Heart left ventricle (tissue), 16 donors: ENCODE data around the gene MAGEA8. TPM values are rescaled to one million over a fixed set of nuclear protein-coding genes. Genes with fewer than 3 reads are reported as not detected.
"Not testable (repeated sequence)": the region's sequence is repeated elsewhere in the genome, so short reads cannot be mapped to it uniquely, and the experiment has no call there.

Experiments
- ATAC-seq, 4 donors: fragments of 200-7000 bp; cut with Tn5 transposase; one replicate each; pipeline ENCODE4 v1.9.1; 2020 to 2022; ENCODE audit warnings: moderate library complexity in 4 of 4, mild to moderate bottlenecking in 3 of 4, moderate number of reproducible peaks in 1 of 4
- DNase-seq, 5 donors: peaks; one replicate each; pipeline ENCODE4 v3.0.0-alpha.2; 2020
- H3K27ac ChIP-seq, 12 donors: fragments of 200-600 bp; sonication (generic) in 4 of 12; one replicate each; pipeline versions ENCODE4 v1.5.0 to v1.8.0; 2016 to 2022; ENCODE audit warnings: mild to moderate bottlenecking in 2 of 12
- H3K27me3 ChIP-seq, 9 donors: fragments of 200-600 bp; sonication (generic) in 2 of 9; one replicate each; pipeline versions ENCODE4 v1.5.1 to v1.8.0; 2016 to 2022; ENCODE audit warnings: mild to moderate bottlenecking in 3 of 9
- H3K36me3 ChIP-seq, 9 donors: fragments of 200-600 bp; sonication (generic) in 2 of 9; one replicate each; pipeline versions ENCODE4 v1.5.0 to v1.8.0; 2018 to 2022; ENCODE audit warnings: mild to moderate bottlenecking in 2 of 9
- H3K4me1 ChIP-seq, 12 donors: fragments of 200-600 bp; sonication (generic) in 4 of 12; one replicate each; pipeline versions ENCODE4 v1.5.0 to v1.8.0; 2016 to 2022; ENCODE audit warnings: mild to moderate bottlenecking in 3 of 12
- H3K4me3 ChIP-seq, 12 donors: fragments of 200-600 bp; sonication (generic) in 4 of 12; one replicate each; pipeline versions ENCODE4 v1.5.0 to v1.8.0; 2017 to 2022; ENCODE audit warnings: mild to moderate bottlenecking in 9 of 12, moderate library complexity in 4 of 12
- H3K9me3 ChIP-seq, 12 donors: fragments of 200-600 bp; sonication (generic) in 4 of 12; one replicate each; pipeline versions ENCODE4 v1.5.0 to v1.8.0; 2016 to 2022; ENCODE audit warnings: mild to moderate bottlenecking in 1 of 12
- WGBS, 4 donors: extraction: QIAGEN DNeasy Blood & Tissue Kit in 2 of 4; methylation state at CpG; one replicate each; pipeline versions ENCODE4 v1.1.5 to v1.1.7; 2013 to 2018; 5-methylcytosine and 5-hydroxymethylcytosine counted together
- intact Hi-C, 10 donors: fragments of 100-400 bp; cut with DNase I; formaldehyde crosslinking; loops; one replicate each; pipeline versions ENCODE4 v1.11.1 to v1.14.2; 2022
- polyA plus RNA-seq, 2 donors: library from polyadenylated mRNA; stranded (reverse); fragments of 200-250 nt; gene quantifications; one replicate each; pipeline ENCODE4 v1.2.3, GENCODE V29; 2013
- total RNA-seq, 9 donors: library from RNA; depleted of rRNA in 2 of 9; stranded (reverse); fragments of >200 nt in 2 of 9; fragmentation: NEBNext Ultra II Directional in 3 of 9; extraction: Animal tissue kit (Norgen Biotek cat#: 25700) in 3 of 9; gene quantifications; one replicate each; pipeline versions ENCODE4 v1.1.0 to v1.2.4, GENCODE V29; 2016 to 2023
- donor health status: ischemic (EF 13 %, LVEDD 7.1; RV severe dilation, severe dysfunction).
- donor health status: healthy with polysubstance abuse.
- donor health status: DM: no; HTN: yes; CAD: no.
- donor health status: DM: no; HTN: no; CAD: no.
- donor health status: ischemic (EF 25% LVEDD 6.9; RV normal size, moderate dysfunction).
- donor health status: ischemic (EF 25% LVEDD 5.7; RV mildly dilated, moderate dysfunction).
- donor health status: healthy.
- donor health status: DM: yes; HTN: yes; CAD: no.
- donor health status: ischemic (EF 35%, LVEDD 5.7; RV mildly dilated, moderate dysfunction).
- donor health status: nonischemic (EF 11% LVEDD 7.7; RV severe dilation, severe dysfunction).
- donor health status: DM: yes; HTN: yes; CAD: no.
- donor health status: PGD.
- donor health status: ischemic (EF 29% LVEDD 5.4; RV normal size, mild dysfunction).
- donor health status: nonischemic (EF 23%, LVEDD 6.1; RV moderate dilation, normal function).

Gene MAGEA8
- total and polyA plus RNA-seq, 11 donors, result not detected

- ATAC-seq, H3K4me1 ChIP-seq, H3K36me3 ChIP-seq, H3K27ac ChIP-seq, intact Hi-C loops, H3K4me3 ChIP-seq, DNase-seq, H3K27me3 ChIP-seq, H3K9me3 ChIP-seq: not testable (repeated sequence)
- 30 to 94% (median 90%) methylated on average over 2 of the region's 2 CpGs for WGBS, 4 donors
Measured at GRCh38 chrX:149932150-149932549, 51.2 kb downstream of the MAGEA8 start.

GRCh38 chrX:149932970-149933369 is 52.0 kb downstream of the MAGEA8 start:
- H3K27me3 ChIP-seq, H3K4me1 ChIP-seq, ATAC-seq, H3K9me3 ChIP-seq, intact Hi-C loops, DNase-seq, H3K27ac ChIP-seq, H3K4me3 ChIP-seq, H3K36me3 ChIP-seq: not testable (repeated sequence)
- WGBS, 4 donors, result 82 to 100% (median 95%) methylated on average over 1 of the region's 5 CpGs; no CpG with 5 or more reads in 1 of the 4 donors

- ATAC-seq, H3K27ac ChIP-seq, H3K27me3 ChIP-seq, H3K4me3 ChIP-seq, H3K36me3 ChIP-seq, H3K4me1 ChIP-seq, H3K9me3 ChIP-seq, DNase-seq, intact Hi-C loops: not testable (repeated sequence)
- WGBS, 4 donors, result 70 to 90% (median 79%) methylated on average over 8 to 17 of the region's 21 CpGs
Measured at GRCh38 chrX:149933547-149933946, 52.6 kb downstream of the MAGEA8 start.

Other genes with a start within 250 kb of the MAGEA8 start
- gene TMEM185A, start 249.4 kb upstream of the MAGEA8 start, total RNA-seq, result 10 to 100 TPM; 25.9 to 39.2 (median 33.9) TPM
- 10 to 100 TPM; 17.6 to 18.1 TPM for gene TMEM185A, start 249.4 kb upstream of the MAGEA8 start, polyA plus RNA-seq
- not detected for gene MAGEA11, start 169.1 kb upstream of the MAGEA8 start, total RNA-seq
- not detected for gene MAGEA11, start 169.1 kb upstream of the MAGEA8 start, polyA plus RNA-seq
- gene HSFX1, start 107.1 kb upstream of the MAGEA8 start, total RNA-seq, result 1 to 10 TPM in 8 of 9 donors, under 1 TPM in 1; 0.94 to 3.3 (median 2.3) TPM
- gene HSFX1, start 107.1 kb upstream of the MAGEA8 start, polyA plus RNA-seq, result 1 to 10 TPM in 1 of 2 donors, under 1 TPM in 1; 0.73 to 1.6 TPM
- gene MAGEA9, start 99.3 kb upstream of the MAGEA8 start, total RNA-seq, result not detected
- not detected for gene MAGEA9, start 99.3 kb upstream of the MAGEA8 start, polyA plus RNA-seq
- gene HSFX4, start 48.4 kb downstream of the MAGEA8 start, total RNA-seq, result under 1 TPM in 2 of 9 donors, not detected in 7; 0.37 to 0.40 TPM
- gene HSFX4, start 48.4 kb downstream of the MAGEA8 start, polyA plus RNA-seq, result under 1 TPM in 1 of 2 donors, not detected in 1; 0.07 TPM
- gene EOLA2, start 57.3 kb downstream of the MAGEA8 start, total RNA-seq, result 10 to 100 TPM; 16.9 to 30.4 (median 22.3) TPM
- gene EOLA2, start 57.3 kb downstream of the MAGEA8 start, polyA plus RNA-seq, result 10 to 100 TPM; 14.7 to 44.3 TPM